Neuronal stem cell (in vitro differentiated cells): ENCODE results near the gene MACC1. TPM values are rescaled to one million over a fixed set of nuclear protein-coding genes. Genes with fewer than 3 reads are reported as not detected.

ENCODE experiments used
- DNase-seq: peaks from one replicate; pipeline ENCODE4 v3.0.0-alpha.2; 2013; ENCODE audit warnings: low spot score
- H2AFZ ChIP-seq: one replicate; pipeline ENCODE4 v1.6.1; 2013; ENCODE audit warnings: mild to moderate bottlenecking, low read length, inconsistent platforms
- H2AK5ac ChIP-seq: 2 replicates; pipeline ENCODE4 v1.6.1; 2013; ENCODE audit warnings: low read depth, mild to moderate bottlenecking, inconsistent platforms, low read length, moderate library complexity, mixed read lengths
- H2BK120ac ChIP-seq: 2 replicates; pipeline ENCODE4 v1.6.1; 2013; ENCODE audit warnings: low read depth, mild to moderate bottlenecking, inconsistent platforms, low read length, moderate library complexity, mixed read lengths
- H2BK12ac ChIP-seq: one replicate; pipeline ENCODE4 v1.6.1; 2013; ENCODE audit warnings: low read length, inconsistent platforms
- H2BK15ac ChIP-seq: 2 replicates; pipeline ENCODE4 v1.6.1; 2013; ENCODE audit warnings: mild to moderate bottlenecking, low read length, inconsistent platforms, mixed read lengths
- H2BK5ac ChIP-seq: one replicate; pipeline ENCODE4 v1.6.1; 2013; ENCODE audit warnings: inconsistent platforms, mild to moderate bottlenecking, low read length, moderate library complexity
- H3K14ac ChIP-seq: one replicate; pipeline ENCODE4 v1.6.1; 2013; ENCODE audit warnings: low read length, inconsistent platforms
- H3K18ac ChIP-seq: 2 replicates; pipeline ENCODE4 v1.6.1; 2013; ENCODE audit warnings: low read length, inconsistent platforms
- H3K23ac ChIP-seq: 2 replicates; pipeline ENCODE4 v1.6.1; 2013; ENCODE audit warnings: low read depth, mild to moderate bottlenecking, mixed read lengths, low read length, inconsistent platforms; ENCODE audit not compliant: poor library complexity
- H3K27ac ChIP-seq: replicated peaks from 3 replicates; pipeline ENCODE4 v1.5.1; 2013; ENCODE audit warnings: low read length, inconsistent platforms
- H3K27me3 ChIP-seq, 3 experiments: 2 replicates each; pipeline ENCODE4 v1.6.1; 2013; ENCODE audit warnings: low read length in 3 of 3, mild to moderate bottlenecking in 2 of 3, inconsistent platforms in 1 of 3, low read depth in 1 of 3, mixed read lengths in 1 of 3, moderate library complexity in 1 of 3; ENCODE audit not compliant: control insufficient read depth in 3 of 3, insufficient read depth in 3 of 3
- H3K36me3 ChIP-seq, 2 donors: replicated peaks in 1 of 2; 2 replicates each; pipeline ENCODE4 v1.6.1; 2013; ENCODE audit warnings: low read length in 2 of 2; ENCODE audit not compliant: control insufficient read depth in 2 of 2, insufficient read depth in 2 of 2
- H3K4ac ChIP-seq: 2 replicates; pipeline ENCODE4 v1.6.1; 2013; ENCODE audit warnings: inconsistent platforms, mild to moderate bottlenecking, low read length, moderate library complexity
- H3K4me1 ChIP-seq, 2 donors: 1 replicate in 1 of 2; 2 replicates in 1 of 2; pipeline ENCODE4 v1.6.1; 2013; ENCODE audit warnings: low read length in 2 of 2, low read depth in 1 of 2; ENCODE audit not compliant: control insufficient read depth in 2 of 2, insufficient read depth in 1 of 2
- H3K4me2 ChIP-seq: one replicate; pipeline ENCODE4 v1.6.1; 2013; ENCODE audit warnings: mild to moderate bottlenecking, low read length, inconsistent platforms; ENCODE audit not compliant: insufficient read depth, poor library complexity, severe bottlenecking
- H3K4me3 ChIP-seq, 2 donors: 2 replicates each; pipeline ENCODE4 v1.5.1; 2013; ENCODE audit warnings: low read length in 2 of 2, mild to moderate bottlenecking in 2 of 2, inconsistent platforms in 1 of 2, moderate library complexity in 1 of 2
- H3K79me1 ChIP-seq: one replicate; pipeline ENCODE4 v1.6.1; 2013; ENCODE audit warnings: low read depth, mild to moderate bottlenecking, inconsistent platforms, low read length, moderate library complexity
- H3K9ac ChIP-seq: one replicate; pipeline ENCODE4 v1.6.1; 2013; ENCODE audit warnings: mild to moderate bottlenecking, low read depth, low read length, inconsistent platforms; ENCODE audit not compliant: poor library complexity
- H3K9me3 ChIP-seq, 2 donors: replicated peaks in 1 of 2; 2 replicates each; pipeline versions ENCODE3 to v1.6.1; 2013; ENCODE audit warnings: low read length in 2 of 2, mild to moderate bottlenecking in 2 of 2, inconsistent platforms in 1 of 2, low read depth in 1 of 2, mixed read lengths in 1 of 2, moderate library complexity in 1 of 2; ENCODE audit not compliant: control insufficient read depth in 2 of 2, insufficient read depth in 1 of 2
- H4K8ac ChIP-seq: one replicate; pipeline ENCODE4 v1.6.1; 2013; ENCODE audit warnings: low read depth, mild to moderate bottlenecking, inconsistent platforms, low read length, moderate library complexity
- H4K91ac ChIP-seq: one replicate; pipeline ENCODE4 v1.6.1; 2013; ENCODE audit warnings: low read length, low read depth, mild to moderate bottlenecking, inconsistent platforms; ENCODE audit not compliant: poor library complexity
- WGBS, 2 donors: extraction: QIAGEN DNeasy Blood & Tissue Kit; methylation state at CpG; one replicate each; pipeline ENCODE4 v1.1.7; 2013; ENCODE audit warnings: missing lambda C conversion rate in 2 of 2, mixed read lengths in 1 of 2; ENCODE audit not compliant: insufficient read length in 2 of 2, insufficient replicate concordance in 1 of 2; ENCODE audit errors: extremely low coverage in 2 of 2; 5-methylcytosine and 5-hydroxymethylcytosine counted together
- polyA plus RNA-seq, 2 experiments: library from polyadenylated mRNA; stranded (reverse); fragments of 200-250 nt; gene quantifications; one replicate each; pipeline ENCODE4 v1.2.3, GENCODE V29; 2013

MACC1 gene
- polyA plus RNA-seq (2013, experiment 1 of 2) = 0.42 TPM
- 0.44 TPM for polyA plus RNA-seq (2013, experiment 2 of 2)

GRCh38 chr7:20217193-20217948, at the start of gene MACC1:
TSS of gene MACC1 (minus strand) at chr7:20217384. CDS start at chr7:20161862, 55,522 bp downstream.
- WGBS, 2 donors = no CpG with 5 or more reads among the region's 6 CpGs
- H3K4me3 ChIP-seq = no peak within 1 kb of the TSS
- peak; percentile 23 for DNase-seq

GRCh38 chr7:20264623-20265022, 47.4 kb upstream of the MACC1 start:
- no peak overlapping the region for H4K91ac ChIP-seq
- H3K4me3 ChIP-seq = no peak overlapping the region
- no peaks in the 10 kb centered on the region for H3K36me3 ChIP-seq

More at GRCh38 chr7:20217193-20217948, at the start of gene MACC1:
- no peak within 1 kb of the TSS for H4K91ac ChIP-seq
- no peak within 1 kb of the TSS for H2AK5ac ChIP-seq
- H3K9ac ChIP-seq = no peak within 1 kb of the TSS
- H2AFZ ChIP-seq = no peak within 1 kb of the TSS
- H3K23ac ChIP-seq = no peak within 1 kb of the TSS
- H2BK5ac ChIP-seq = no peak within 1 kb of the TSS
- H3K27ac ChIP-seq = no peak within 1 kb of the TSS
- H3K4me2 ChIP-seq = no peak within 1 kb of the TSS
- H2BK120ac ChIP-seq = no peak within 1 kb of the TSS
- H4K8ac ChIP-seq = no peak within 1 kb of the TSS
- no peaks in the 10 kb centered on the region for H3K36me3 ChIP-seq
- no peak within 1 kb of the TSS for H3K14ac ChIP-seq
- no peak within 1 kb of the TSS for H2BK15ac ChIP-seq
- no peaks in the 10 kb centered on the region for H3K27me3 ChIP-seq
- H3K18ac ChIP-seq = no peak within 1 kb of the TSS
- H2BK12ac ChIP-seq = no peak within 1 kb of the TSS
- no peak within 1 kb of the TSS for H3K4ac ChIP-seq
- peaks cover 4 to 5% of the 10 kb centered on the region in 2 donors for H3K4me1 ChIP-seq
- H3K79me1 ChIP-seq = no peaks in the 10 kb centered on the region
- no peaks in the 10 kb centered on the region for H3K9me3 ChIP-seq

GRCh38 chr7:20260223-20260622, 43.0 kb upstream of the MACC1 start:
- no peaks in the 10 kb centered on the region for H3K27me3 ChIP-seq
- no peak overlapping the region for H2AFZ ChIP-seq
- no peak overlapping the region for H3K14ac ChIP-seq
- H3K9ac ChIP-seq = no peak overlapping the region
- no peak overlapping the region for H4K91ac ChIP-seq
- H3K4me3 ChIP-seq = no peak overlapping the region
- no peak for DNase-seq
- H3K4ac ChIP-seq = no peak overlapping the region
- H3K18ac ChIP-seq = no peak overlapping the region
- H4K8ac ChIP-seq = no peak overlapping the region
- no peaks in the 10 kb centered on the region for H3K36me3 ChIP-seq
- H2BK12ac ChIP-seq = no peak overlapping the region
- no peak overlapping the region for H3K23ac ChIP-seq
- H2BK15ac ChIP-seq = no peak overlapping the region
- H3K9me3 ChIP-seq = no peaks in the 10 kb centered on the region
- H2AK5ac ChIP-seq = no peak overlapping the region
- no peaks in the 10 kb centered on the region for H3K79me1 ChIP-seq
- no peak overlapping the region for H3K27ac ChIP-seq
- H2BK120ac ChIP-seq = no peak overlapping the region
- peaks cover 0 to 17% of the 10 kb centered on the region in 2 donors for H3K4me1 ChIP-seq
- no CpG with 5 or more reads among the region's 1 CpG for WGBS, 2 donors
- no peak overlapping the region for H2BK5ac ChIP-seq
- no peak overlapping the region for H3K4me2 ChIP-seq

More at GRCh38 chr7:20264623-20265022, 47.4 kb upstream of the MACC1 start:
- Histone ChIP-seq H2BK120ac (no peak overlapping the region), H4K8ac (no peak overlapping the region), H3K9ac (no peak overlapping the region), H2BK5ac (no peak overlapping the region), H3K18ac (no peak overlapping the region), H3K27ac (peak overlapping the region; percentile 6), H2BK15ac (no peak overlapping the region), H2AK5ac (no peak overlapping the region), H3K14ac (no peak overlapping the region), H2AFZ (no peak overlapping the region), H3K79me1 (no peaks in the 10 kb centered on the region), H3K9me3 (no peaks in the 10 kb centered on the region), H3K4me2 (no peak overlapping the region), H3K4me1 (peaks cover 4 to 25% of the 10 kb centered on the region in 2 donors), H2BK12ac (no peak overlapping the region), H3K4ac (no peak overlapping the region), H3K27me3 (no peaks in the 10 kb centered on the region), H3K23ac (no peak overlapping the region)
- no CpG with 5 or more reads among the region's 2 CpGs for WGBS, 2 donors
- no peak for DNase-seq

GRCh38 chr7:20257212-20257611, 40.0 kb upstream of the MACC1 start:
- Histone ChIP-seq H3K36me3 (no peaks in the 10 kb centered on the region), H3K27ac (no peak overlapping the region), H3K14ac (no peak overlapping the region), H3K4ac (no peak overlapping the region), H2AFZ (no peak overlapping the region), H2BK5ac (no peak overlapping the region), H3K23ac (no peak overlapping the region), H3K79me1 (no peaks in the 10 kb centered on the region), H3K9ac (no peak overlapping the region), H4K8ac (no peak overlapping the region), H4K91ac (no peak overlapping the region), H2BK15ac (no peak overlapping the region), H3K4me2 (no peak overlapping the region), H3K4me1 (no peaks in the 10 kb centered on the region), H2BK120ac (no peak overlapping the region), H3K4me3 (no peak overlapping the region), H2BK12ac (no peak overlapping the region), H3K27me3 (peaks cover 0 to 6% (median 0%) of the 10 kb centered on the region in 3 experiments), H2AK5ac (no peak overlapping the region), H3K9me3 (no peaks in the 10 kb centered on the region), H3K18ac (no peak overlapping the region)
- no peak for DNase-seq
